Measurements from ENCODE around the gene CAMTA1.

Gene CAMTA1

DNA sequence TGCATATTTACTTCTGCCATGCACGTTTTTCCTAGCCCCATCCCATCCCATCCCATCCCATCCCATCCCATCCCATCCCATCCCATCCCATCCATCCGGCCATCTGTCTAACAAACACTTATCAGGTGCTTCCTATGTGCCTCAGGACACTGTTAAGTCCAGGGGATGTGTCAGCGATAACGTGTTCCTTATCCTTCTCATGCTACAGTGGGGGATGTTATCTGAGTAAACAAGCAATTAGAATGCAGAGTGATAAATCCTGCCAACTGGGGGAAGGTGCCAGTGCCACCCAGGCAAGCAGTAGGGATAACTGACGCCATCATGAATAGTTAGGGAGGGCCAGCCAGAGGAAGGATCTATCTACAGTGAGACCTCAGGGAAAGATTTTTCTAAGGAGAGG is 304.2 kb downstream of the CAMTA1 start:
- no peak overlapping the region for H3K27ac ChIP-seq
- DNase-seq (ENCODE audit: low read depth, low spot score): no peak

DNA sequence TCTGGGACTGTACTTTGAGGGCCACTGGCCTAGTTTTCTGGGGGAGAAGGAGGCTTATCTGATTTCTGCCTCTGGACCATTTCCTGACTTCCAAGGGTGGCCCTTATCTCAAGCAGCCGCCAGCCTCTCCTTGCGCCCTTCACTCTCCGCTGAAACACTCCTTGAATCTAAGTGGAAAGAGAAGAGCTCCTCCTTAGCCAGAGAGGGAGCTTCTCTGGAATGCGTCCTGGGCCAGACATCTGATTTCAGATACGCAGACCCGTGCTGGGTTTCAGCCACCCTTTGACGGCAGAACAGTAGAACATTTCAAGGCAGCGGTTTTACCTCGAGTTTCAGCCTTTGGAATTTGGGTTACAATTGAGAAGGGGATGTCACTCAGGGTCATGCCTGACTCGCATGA is 308.0 kb downstream of the CAMTA1 start:
- H3K27ac ChIP-seq: no peak overlapping the region

DNA sequence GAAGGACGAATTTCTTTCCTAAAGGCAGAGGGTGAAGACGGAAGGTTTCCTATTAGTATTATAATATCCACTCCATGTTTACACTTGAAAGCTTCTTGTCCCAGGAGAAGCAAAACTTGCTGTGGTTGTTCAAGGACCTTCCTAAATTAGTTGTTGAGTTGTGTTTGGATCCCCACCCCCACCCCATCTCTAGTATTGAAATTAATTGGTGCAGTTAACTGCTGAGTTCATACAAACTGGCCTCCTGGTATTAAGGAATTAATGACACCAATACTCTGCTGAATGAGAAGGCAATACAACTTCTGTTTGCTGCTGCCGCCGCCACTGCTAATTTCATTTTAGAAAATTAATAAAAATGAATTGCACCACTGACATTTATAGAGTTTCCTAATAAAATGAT is 308.8 kb downstream of the CAMTA1 start:
- no peak for DNase-seq (ENCODE audit: low read depth, low spot score)
- no peak overlapping the region for H3K27ac ChIP-seq

More for the DNA sequence above, 308.0 kb downstream of the CAMTA1 start:
- no peak for DNase-seq (ENCODE audit: low read depth, low spot score)

DNA sequence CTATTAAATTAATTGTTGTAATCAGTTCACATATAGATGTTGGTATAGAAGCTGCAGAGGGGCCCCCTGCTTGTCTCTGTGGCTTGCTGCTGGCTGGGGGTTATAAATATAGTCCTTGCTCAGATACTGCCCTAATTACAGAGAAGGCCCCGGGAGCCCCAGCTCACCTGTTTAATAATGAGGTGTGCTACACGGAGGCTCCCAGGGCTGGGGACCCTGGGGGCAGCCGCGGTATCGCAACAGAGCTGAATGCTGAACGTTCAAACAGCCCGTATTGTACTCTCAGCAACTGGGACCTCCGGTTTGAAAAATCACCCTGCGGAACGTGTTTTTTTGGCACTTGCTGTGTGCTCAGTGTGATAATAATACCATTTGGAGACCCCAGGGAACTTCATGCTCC is 309.3 kb downstream of the CAMTA1 start:
- DNase-seq (ENCODE audit: low read depth, low spot score): no peak
- H3K27ac ChIP-seq: no peak overlapping the region

DNA sequence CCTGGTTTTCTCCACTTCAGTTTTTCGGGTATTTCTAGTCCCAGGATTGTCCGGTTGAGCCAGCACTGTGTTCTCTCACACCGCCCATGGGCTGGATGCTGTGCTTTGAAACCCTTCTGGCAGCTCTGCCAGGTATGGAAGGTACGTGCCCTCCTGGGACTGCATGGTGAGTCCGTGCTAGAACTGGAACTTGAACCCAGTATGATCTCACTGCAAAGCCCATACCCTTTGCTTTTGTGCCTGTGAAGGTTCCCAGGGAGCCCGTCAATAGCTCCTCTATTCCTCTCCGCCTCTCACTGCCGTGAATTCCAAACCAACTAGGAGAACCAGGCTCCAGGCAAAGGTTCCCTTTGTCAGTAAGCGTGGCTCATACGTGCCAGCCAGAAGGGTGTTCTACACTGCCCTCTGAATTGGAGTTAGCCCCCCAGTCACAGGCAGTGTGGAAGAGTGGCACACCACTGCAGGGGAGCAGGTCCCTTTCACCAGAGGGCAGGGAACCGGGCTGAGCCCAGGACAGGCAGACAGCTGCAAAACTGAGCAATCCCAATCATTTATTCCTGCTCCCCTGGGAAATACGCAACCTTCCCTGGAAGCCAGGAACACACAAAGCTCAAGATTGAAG is 310.2 kb downstream of the CAMTA1 start:
- no peak for DNase-seq (ENCODE audit: low read depth, low spot score)

DNA sequence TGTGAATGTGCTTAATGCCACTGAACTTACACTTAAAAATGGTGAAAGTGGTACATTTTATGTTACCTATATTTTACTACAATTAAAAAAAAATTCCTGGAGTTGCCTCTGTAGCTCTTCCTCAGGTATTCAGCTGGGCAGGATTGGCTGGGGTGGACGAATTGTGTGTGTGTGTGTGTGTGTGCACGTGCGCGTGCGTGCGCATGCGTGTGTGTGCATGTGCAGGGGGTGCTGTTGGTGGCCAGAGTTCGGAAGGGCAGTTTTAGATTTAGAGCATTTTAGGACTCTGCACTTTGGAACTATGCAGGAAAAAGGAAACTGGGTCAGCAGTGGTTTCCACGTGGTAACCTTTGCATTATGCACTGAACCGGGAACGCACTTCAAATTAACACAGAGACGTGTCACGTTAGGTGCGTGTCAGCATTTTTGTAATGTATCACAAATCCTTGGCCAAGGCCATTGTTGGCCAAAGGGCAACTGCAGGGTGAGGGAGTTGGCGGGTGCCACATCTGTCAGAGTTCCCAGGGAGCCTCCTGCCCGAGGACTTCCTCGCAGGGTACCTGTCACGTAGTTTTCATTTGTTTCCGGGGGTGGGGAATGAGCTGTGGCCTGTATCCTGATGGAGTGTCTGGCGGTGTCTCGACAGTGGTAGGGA is 312.8 kb downstream of the CAMTA1 start:
- no peak overlapping the region for H3K27ac ChIP-seq
- DNase-seq (ENCODE audit: low read depth, low spot score): no peak

More for the DNA sequence above, 310.2 kb downstream of the CAMTA1 start:
- no peak overlapping the region for H3K27ac ChIP-seq

DNA sequence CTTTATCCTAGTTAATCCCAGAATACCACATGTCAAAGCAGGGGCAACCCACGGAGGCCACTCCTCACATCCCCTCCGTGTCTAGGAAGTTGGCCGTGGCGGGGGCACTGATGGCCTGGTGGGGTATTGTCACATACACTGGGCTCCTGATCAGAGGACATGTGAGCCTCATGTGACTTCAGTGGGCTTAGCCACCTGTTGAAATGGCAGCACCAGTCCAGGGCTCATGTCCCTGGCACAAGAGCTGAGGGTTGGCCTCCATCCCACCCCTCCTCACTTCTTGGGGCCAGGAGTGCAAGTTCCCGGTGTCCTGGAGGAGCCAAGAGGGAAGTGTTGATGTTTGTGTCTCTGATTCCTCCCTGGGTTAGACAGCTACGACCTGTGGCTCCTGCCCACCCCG is 313.4 kb downstream of the CAMTA1 start:
- no peak for DNase-seq (ENCODE audit: low read depth, low spot score)
- no peak overlapping the region for H3K27ac ChIP-seq

DNA sequence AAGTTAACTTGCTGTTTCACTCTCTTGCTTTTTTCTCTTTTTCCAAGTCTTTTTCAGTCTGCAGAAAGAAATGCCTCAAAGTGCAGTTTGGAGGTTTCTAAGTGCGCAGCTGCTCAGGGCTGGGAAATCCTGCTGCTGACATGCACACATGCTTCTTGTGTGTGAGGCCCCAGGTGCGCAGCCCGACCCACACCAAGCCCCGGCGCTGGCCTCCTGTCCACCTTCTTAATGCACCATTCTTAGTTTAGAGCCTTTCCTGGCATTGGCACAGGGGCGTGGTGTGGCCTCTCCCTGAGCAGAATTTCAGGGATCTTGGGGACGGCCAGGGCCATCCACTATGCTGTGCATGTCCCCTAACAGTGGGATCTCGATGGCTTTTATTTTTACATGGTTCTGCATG is 315.2 kb downstream of the CAMTA1 start:
- H3K27ac ChIP-seq: no peak overlapping the region
- DNase-seq (ENCODE audit: low read depth, low spot score): no peak

DNA sequence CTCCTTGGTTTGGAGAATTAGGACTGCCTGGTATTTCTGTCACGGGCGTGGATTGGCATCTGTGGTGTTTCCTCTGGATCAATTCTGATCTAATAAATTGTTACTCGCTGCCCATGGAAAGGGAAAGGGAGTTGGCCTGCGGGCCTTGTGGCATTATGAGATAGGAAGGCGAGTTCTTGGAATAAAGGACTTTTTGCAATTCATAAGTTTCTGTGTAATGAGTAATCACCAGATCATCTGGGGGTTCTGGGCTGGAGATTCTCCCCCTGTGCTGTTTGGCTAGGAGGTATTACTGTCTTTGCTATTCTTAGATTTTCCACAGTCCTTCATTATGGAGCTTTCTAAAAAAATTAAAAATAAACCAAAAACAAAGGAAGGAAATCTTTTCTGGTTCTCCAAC is 315.9 kb downstream of the CAMTA1 start:
- no peak overlapping the region for H3K27ac ChIP-seq
- DNase-seq (ENCODE audit: low read depth, low spot score): no peak

DNA sequence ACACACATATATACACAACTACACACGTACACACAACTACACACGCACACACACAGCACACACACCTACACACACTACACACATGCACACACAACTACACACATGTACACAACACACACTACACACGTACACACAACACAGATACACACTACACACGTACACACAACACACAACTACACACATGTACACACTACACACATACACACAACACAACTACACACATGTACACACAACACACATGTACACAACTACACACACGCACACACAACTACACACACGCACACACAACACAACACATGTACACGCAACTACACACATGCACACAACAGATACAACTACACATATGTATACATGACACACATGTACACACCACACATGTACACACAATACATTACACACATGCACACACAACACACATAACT is 318.1 kb downstream of the CAMTA1 start:
- DNase-seq (ENCODE audit: low read depth, low spot score): no peak
- H3K27ac ChIP-seq: no peak overlapping the region

DNA sequence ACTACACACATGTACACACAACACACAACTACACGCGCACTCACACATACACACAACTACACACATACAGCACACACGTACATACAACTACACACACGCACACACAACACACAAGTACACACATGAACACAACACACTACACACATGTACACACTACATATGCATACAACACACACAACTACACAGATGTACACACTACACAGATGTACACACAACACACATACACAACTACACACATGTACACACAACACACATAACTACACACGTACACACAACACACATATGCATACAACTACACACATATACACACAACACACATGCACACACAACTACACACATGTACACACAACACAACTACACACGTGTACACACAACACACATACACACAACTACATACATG is 318.6 kb downstream of the CAMTA1 start:
- H3K27ac ChIP-seq: no peak overlapping the region
- DNase-seq (ENCODE audit: low read depth, low spot score): no peak

DNA sequence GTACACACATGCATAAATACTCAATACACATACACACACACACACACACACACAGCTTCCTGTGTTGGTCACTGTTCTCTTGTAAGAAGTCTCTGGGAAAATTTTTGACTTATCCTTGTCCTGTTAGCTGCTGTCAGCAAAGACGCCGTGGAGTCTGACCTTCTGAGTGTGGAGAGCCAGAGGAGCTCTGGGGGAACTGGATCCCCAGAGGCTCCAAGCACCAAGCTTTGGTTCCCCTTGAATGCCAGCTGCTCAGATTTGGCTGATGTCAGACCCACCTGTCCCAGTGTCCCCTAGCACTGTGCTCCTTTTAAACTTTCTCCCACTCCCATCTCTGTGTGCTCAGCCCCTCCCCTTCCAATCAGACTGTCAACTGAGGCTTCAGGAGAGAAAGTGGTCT is 319.1 kb downstream of the CAMTA1 start:
- DNase-seq (ENCODE audit: low read depth, low spot score): no peak
- no peak overlapping the region for H3K27ac ChIP-seq

DNA sequence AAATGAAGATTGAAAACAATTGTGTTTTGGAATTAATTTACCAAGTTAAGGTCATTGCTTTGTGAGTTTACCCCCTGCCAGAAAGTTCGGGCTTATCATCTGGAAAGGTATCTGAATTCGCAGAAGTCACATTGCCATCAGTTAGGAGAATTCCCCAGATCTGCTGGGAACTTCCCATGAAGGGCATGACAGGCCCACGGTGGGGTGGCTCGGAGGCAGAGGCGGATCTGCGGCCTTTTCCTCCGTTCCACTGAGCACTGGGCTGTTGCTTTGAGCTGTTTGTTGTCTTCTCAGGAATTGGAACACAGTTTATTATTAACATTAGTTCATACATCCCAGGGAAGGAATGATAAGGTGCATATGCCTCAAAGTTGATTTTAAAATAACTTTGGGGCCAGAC is 320.0 kb downstream of the CAMTA1 start:
- H3K27ac ChIP-seq: no peak overlapping the region
- no peak for DNase-seq (ENCODE audit: low read depth, low spot score)

DNA sequence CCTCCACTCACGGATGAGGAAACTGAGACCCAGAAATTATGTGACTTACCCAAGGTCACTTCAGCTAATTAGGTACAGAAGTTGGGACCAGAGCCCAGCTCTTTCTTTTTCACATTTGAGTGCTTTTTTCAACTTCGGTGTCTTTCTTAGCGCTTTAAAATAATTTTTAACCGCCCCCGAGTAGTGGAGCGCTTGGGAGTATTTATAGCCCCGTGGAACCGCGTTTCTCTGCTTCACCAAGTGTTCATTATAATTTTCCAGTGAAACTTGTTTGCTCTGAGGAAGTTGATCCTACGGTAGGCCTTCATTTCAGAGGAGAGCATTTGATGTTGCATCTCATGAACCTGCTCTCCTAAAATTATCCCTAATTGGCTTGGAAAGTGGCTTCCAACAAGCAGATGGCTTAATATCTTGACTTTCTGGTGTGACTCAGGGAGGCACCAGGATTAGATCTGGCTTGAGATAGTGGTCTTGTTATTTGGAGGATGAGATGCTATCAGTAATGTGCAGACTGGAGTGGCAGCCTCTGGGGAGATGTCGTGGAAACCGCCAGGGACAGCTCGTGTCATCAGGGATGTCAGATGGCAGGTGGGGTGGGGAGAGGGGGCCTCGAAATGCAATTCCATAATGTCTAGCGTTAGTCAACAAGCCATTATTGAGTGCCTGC is 321.3 kb downstream of the CAMTA1 start:
- no peak overlapping the region for H3K27ac ChIP-seq
- DNase-seq (ENCODE audit: low read depth, low spot score): no peak

DNA sequence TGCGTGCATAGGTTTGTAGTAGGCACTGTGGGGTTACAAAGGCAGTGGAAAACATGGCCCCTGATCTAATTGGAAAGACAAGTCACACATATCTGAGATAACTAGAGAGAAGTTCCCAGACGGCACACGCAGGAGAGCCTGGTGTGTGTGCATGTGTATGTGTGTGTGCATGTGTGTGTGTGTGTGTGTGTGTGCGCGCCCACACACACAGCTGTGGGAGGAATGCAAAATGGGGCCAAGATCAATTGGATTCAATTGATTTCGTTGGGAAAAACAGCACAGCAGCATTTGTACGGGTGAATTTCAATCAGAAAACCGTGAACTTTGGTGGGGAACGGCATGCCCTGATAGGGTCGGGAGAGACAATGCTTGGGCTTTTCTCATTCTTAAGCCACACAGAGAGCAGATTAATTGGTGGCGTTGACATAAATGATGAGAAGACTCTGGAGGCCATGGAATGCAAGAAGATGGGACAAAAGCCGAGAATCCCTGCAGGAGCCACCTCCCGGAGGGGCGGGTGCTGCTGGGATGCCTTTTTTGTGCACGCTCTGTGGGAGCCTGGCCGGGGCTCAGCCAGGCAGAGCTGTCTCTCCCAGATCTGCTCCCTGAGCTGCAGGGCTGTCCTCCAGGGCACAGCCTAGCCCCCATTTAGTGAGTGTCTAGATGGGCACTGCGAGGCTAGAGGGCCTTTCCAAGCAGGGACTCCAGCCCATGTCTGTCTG is 322.0 kb downstream of the CAMTA1 start:
- no peak overlapping the region for H3K27ac ChIP-seq
- no peak for DNase-seq (ENCODE audit: low read depth, low spot score)

DNA sequence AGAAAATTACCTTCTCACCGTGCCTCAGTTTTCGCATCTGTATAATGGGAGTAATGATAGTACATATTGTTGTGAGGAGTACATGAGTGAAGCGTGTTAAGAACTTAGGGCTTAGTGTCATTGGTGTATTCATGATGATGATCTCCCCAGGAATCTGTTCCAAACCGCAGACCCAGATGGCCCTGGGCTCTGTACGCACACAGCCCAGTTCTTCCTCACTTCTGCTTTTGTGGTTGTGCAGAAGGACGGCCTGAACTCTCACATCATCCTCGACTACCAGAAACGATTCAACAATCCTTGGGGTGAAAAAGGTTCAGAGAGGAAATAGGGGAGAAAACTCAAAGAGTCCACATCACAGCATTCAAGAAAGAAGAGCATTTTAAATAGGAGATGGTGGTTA is 323.0 kb downstream of the CAMTA1 start:
- H3K27ac ChIP-seq: no peak overlapping the region
- no peak for DNase-seq (ENCODE audit: low read depth, low spot score)

DNA sequence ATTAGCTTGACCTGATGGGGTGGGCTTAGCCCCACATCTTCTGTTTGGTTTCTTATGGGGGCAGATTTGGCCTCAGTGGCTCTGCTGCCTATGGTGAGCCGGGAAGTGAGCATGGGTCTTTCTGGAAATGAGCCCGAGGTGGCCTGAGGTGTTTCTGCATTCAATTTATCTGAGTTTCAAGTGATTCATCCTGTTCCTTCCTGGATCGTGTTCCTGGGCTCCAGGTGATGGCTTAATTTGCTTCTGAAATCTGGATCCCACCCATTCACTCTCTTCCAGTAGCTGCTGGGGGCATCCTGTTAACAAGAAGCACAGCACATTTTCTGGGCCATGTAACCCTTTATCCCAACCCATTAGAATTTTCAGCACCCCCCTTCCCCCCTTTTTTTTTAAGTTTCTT is 324.6 kb downstream of the CAMTA1 start:
- peak overlapping the region; percentile 87 for H3K27ac ChIP-seq
- no peak for DNase-seq (ENCODE audit: low read depth, low spot score)

DNA sequence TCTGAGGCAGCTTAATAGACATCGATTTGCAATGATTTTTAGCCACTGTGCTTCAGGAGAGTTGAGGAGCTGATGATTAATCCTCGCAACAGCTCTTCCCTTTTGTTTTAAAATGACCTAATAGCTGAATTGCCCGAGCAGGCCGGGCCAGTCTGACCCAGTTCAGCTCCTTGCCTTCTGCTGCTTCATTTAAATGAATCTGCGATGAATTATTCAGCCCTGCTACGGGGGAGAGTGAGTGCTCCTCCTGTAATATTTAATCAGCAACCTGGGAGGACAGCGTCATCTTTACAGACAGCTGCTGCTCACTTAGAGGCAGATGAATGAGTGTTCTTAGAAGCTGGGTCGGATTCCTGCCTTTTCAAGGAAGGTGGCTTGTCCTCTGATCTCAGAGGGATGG is 325.1 kb downstream of the CAMTA1 start:
- H3K27ac ChIP-seq: peak overlapping the region; percentile 87
- DNase-seq (ENCODE audit: low read depth, low spot score): peak; percentile 40

DNA sequence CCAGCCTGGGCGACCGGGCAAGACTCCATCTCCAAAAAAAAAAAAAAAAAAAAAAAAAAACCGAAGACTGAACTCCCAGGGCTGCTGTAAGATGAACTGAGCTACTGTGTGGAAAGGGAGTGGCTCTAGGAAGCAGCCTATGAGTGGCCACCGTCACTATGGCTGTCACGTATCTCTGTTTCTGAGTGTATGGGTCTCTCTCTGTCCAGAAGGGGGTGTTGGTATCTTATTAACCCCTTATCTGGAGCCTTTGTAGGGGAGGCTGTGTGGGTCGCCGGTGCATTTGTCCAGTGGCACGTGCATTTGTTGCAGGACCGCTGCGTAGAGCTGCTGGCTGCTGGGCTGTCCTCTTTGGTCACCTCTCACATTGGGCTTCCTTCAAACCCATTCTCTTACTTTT is 326.6 kb downstream of the CAMTA1 start:
- DNase-seq (ENCODE audit: low read depth, low spot score): no peak
- no peak overlapping the region for H3K27ac ChIP-seq

DNA sequence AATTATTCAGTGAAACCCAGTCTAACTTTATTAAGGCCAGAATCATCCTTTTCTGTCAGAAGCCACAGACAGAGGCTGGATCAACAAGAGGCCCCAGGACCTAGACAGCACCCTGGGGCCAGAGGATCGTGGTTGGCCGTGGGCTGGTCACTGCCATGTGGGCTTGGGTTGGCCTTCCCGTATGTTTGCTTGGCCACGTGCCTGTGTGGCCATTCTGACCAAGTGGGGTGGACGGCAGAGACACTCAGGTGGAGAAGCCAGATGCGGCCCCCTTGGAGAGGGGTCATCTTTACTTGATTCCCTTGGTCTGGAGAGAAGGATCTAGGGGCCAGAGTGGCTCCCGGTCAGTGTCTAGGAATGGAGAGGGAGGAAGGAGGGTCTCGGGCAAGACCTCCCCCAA is 327.9 kb downstream of the CAMTA1 start:
- no peak for DNase-seq (ENCODE audit: low read depth, low spot score)

DNA sequence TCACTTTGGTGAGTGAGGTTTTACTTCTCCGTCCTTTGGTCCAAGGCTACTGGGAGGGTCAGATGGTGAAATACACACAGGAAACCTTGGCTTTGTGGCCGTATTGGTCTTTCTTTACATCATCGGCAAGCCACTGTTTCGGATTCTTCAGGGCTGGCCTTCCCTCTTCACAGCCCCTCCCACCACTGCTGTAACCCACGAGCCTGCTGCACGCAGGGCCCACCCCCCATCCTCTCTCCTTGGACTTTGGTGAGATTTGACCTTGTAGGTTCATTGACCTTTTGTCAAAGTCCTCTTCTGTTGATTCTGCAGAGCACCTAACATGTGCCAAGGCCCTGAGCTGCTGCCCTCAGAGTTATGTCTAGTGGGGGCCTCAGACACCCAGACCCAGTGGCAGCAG is 328.6 kb downstream of the CAMTA1 start:
- DNase-seq (ENCODE audit: low read depth, low spot score): no peak
- H3K27ac ChIP-seq: no peak overlapping the region

More for the DNA sequence above, 327.9 kb downstream of the CAMTA1 start:
- H3K27ac ChIP-seq: no peak overlapping the region
